ENCODE data around the gene HOXA13.

The HOXA13 gene

DNA sequence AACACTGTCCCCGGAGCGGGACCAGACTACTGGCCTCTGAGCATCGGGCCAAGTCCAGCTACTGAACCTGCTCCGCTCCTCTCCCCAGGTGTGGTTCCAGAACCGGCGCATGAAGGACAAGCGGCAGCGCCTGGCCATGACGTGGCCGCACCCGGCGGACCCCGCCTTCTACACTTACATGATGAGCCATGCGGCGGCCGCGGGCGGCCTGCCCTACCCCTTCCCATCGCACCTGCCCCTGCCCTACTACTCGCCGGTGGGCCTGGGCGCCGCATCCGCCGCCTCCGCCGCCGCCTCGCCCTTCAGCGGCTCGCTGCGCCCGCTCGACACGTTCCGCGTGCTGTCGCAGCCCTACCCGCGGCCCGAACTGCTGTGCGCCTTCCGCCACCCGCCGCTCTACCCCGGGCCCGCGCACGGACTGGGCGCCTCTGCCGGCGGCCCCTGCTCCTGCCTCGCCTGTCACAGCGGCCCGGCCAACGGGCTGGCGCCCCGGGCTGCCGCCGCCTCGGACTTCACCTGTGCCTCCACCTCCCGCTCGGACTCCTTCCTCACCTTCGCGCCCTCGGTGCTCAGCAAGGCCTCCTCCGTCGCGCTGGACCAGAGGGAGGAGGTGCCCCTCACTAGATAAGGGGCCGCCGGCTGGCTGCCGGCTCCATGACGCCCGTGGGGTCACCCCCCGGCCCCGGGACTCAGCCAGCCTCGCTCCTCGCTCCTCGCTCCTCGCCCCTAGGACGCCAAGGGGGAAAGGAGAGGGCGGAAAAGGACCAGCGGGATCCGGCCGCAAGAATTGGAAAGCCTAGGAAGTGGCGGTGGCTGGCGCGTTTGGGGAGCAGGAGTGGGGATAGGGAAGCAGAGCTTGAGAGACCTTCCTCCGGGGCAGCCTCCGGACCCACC is 46.2 kb upstream of the HOXA13 start:
- no peak for DNase-seq (ENCODE audit: low read depth)
- no peak overlapping the region for H3K4me3 ChIP-seq (ENCODE audit: low read depth, low read length)
- TF ChIP-seq, protein P1, sequence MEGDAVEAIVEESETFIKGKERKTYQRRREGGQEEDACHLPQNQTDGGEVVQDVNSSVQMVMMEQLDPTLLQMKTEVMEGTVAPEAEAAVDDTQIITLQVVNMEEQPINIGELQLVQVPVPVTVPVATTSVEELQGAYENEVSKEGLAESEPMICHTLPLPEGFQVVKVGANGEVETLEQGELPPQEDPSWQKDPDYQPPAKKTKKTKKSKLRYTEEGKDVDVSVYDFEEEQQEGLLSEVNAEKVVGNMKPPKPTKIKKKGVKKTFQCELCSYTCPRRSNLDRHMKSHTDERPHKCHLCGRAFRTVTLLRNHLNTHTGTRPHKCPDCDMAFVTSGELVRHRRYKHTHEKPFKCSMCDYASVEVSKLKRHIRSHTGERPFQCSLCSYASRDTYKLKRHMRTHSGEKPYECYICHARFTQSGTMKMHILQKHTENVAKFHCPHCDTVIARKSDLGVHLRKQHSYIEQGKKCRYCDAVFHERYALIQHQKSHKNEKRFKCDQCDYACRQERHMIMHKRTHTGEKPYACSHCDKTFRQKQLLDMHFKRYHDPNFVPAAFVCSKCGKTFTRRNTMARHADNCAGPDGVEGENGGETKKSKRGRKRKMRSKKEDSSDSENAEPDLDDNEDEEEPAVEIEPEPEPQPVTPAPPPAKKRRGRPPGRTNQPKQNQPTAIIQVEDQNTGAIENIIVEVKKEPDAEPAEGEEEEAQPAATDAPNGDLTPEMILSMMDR (IDR thresholded peaks at IDR 0.05; ENCODE audit: low read depth, low read length, missing control alignments): no peak

DNA sequence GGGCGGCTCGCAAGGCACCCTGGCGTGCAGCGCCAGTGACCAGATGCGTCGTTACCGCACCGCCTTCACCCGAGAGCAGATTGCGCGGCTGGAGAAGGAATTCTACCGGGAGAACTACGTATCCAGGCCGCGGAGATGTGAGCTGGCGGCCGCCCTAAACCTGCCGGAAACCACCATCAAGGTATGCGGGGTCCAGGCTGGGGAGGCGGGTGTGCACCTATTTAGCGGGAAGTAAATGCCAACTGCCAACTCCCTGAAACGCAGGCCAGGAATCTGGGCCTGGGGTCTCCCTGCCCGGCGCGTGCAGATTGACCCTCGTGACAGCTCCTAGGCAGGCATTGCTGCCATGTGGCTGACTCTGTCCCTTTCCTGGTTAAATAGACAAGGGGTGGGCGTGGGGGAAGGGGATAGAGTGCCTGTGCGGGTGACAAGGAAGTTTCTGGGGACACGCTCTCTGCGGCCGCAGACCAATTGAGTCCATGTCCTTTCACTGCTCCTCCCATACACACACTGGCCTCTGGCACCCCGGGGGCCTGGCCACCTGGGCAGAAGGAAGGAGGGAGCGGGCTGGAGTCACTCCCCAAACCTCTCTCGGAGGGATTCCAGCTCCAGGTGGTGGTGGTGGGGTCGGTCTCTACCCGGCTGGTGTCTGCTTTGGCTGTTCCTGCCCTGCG is 45.4 kb upstream of the HOXA13 start:
- H3K4me3 ChIP-seq (ENCODE audit: low read depth, low read length): no peak overlapping the region
- DNase-seq (ENCODE audit: low read depth): no peak
- TF ChIP-seq, protein P1 (IDR thresholded peaks at IDR 0.05; ENCODE audit: low read depth, low read length, missing control alignments): no peak

DNA sequence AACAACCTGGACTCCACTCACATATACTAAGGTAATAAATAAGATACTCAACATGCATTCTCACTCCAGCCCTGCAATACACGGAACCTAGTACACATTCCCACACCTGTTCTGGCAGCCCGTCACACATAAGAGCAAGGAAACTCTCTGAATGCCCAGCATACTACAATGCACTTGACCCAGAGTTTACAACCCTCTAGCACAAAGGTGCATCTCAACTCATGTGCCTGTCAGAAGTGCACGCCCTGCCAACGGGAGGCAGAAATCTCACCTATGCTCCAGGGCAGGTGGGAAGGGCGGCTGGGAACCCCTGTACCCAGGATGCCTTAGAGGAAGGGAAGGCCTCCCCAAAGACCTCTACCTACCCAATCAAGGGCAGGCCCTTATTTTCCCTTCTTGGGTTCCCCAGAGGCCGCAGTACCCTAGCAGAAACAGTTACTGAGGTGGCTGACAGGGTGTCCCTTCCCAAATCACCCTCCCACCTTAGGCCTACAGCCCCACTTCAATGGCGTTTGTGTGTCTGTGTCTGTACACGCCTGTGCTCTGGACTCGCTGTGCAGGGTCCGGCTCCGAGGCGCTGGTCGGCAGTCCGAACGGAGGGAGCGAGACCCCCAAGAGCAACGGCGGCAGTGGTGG is 44.7 kb upstream of the HOXA13 start:
- TF ChIP-seq, protein P1 (IDR thresholded peaks at IDR 0.05; ENCODE audit: low read depth, low read length, missing control alignments): no peak
- no peak for DNase-seq (ENCODE audit: low read depth)
- no peak overlapping the region for H3K4me3 ChIP-seq (ENCODE audit: low read depth, low read length)

DNA sequence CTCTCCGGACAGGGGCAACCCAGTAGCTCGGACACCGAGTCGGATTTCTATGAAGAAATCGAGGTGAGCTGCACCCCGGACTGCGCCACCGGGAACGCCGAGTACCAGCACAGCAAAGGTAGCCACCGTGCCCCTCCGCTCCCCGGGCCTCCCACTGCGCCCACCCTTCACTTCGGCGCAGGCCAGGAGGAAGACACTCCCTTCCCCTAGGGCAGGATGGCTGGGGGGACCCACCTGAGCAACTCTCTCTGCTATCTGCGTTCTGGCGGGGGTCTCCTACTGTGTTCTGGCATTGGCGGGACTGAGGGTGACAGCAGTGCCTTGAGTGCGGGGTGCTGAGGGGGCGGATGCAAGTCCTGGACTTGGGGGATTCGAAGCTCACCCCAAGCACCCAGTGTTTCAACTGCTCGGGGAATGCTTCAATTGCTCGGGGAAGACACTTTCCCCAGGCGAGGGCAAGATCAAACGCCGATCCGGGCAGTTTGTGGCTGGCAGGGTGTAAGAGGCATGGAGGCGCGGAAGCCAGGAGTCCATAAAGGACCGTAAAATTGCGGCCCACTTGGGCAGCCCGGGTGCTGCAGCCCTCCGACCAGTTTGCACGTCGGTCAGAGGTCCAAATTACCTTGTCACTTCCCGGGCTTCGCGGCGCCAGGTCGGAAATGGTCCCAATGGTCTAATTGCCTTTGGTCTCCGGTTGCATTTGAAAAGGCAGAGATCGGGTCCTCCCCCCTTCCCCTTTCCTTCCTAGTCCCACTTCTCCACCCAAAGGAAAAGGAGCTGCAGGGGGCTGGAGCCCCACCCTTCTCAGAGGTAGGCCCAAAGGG is 43.7 kb upstream of the HOXA13 start:
- TF ChIP-seq, protein P1 (IDR thresholded peaks at IDR 0.05; ENCODE audit: low read depth, low read length, missing control alignments): no peak
- DNase-seq (ENCODE audit: low read depth): no peak
- no peak overlapping the region for H3K4me3 ChIP-seq (ENCODE audit: low read depth, low read length)

DNA sequence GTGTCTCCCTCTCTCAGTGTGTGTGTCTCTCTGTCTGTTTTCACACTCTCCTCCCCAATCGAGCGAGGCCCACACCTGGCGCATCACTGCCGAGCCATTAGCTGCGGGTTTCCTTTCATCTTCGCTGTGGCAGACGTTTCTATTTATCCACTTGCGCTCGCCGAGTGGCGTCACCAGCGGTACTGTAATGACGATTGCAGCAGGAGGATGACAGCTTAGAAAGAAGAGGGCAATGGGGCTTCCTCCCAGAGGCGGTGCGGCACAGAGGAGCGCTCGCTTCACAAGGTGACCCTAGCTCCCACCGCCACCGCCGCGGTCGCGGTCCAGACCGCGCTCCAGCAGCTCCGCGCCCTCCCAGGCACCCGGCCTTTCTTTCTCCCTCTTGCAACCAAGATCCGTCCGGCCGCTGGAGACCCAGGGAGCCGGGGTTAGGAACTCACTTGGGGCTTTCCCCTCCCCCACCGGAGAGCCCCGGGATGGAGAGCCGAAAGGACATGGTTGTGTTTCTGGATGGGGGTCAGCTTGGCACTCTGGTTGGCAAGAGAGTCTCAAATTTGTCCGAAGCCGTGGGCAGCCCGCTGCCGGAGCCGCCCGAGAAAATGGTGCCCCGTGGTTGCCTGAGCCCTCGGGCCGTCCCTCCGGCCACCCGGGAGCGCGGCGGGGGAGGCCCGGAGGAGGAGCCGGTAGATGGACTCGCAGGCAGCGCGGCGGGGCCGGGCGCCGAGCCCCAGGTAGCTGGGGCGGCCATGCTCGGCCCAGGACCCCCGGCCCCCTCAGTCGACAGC is 42.9 kb upstream of the HOXA13 start, which contains the start of gene EVX1:
EVX1 (plus strand) TSS at position 248 of the 785 bp plus-strand sequence; CDS start at position 477, 229 bp downstream.
- TF ChIP-seq, protein P1 (IDR thresholded peaks at IDR 0.05; ENCODE audit: low read depth, low read length, missing control alignments): no peak
- DNase-seq (ENCODE audit: low read depth): no peak
- H3K4me3 ChIP-seq (ENCODE audit: low read depth, low read length): no peak within 1 kb of the TSS

DNA sequence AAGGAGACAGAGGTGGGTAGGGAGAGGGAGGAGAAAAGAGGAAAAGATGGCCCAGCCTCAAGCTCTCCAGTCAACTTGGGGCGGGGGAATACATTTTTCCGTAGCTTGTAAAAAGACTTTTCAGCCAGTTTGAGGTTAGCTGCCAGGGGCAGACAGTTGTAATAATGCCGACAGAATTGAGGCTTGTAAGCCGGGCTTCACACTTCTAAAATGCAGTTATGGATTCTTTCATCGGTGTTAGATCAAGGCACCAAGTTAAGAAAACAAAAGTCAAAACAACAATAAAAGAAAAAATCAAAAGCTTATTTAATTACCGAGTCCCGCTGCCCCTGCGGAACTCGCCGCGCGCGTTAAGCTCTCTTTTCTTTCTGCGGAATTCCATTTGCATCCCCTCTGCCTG is 42.3 kb upstream of the HOXA13 start:
- H3K4me3 ChIP-seq (ENCODE audit: low read depth, low read length): no peak overlapping the region
- no peak for DNase-seq (ENCODE audit: low read depth)
- TF ChIP-seq, protein P1 (IDR thresholded peaks at IDR 0.05; ENCODE audit: low read depth, low read length, missing control alignments): no peak

All from GM12864 (cell line).